ENCODE measurements around the gene NKD2.
A peak's percentile ranks its signal among the peaks of the same experiment; 100 is the strongest.

The NKD2 gene

GRCh38 chr5:1030801-1031271 is 22.2 kb downstream of the NKD2 start:
- DNase-seq (ENCODE audit: low spot score): no peak

GRCh38 chr5:1031306-1031959 is 22.8 kb downstream of the NKD2 start:
- no peak for DNase-seq (ENCODE audit: low spot score)

- DNase-seq (ENCODE audit: low spot score): no peak
Measured at GRCh38 chr5:1032011-1032410, 23.4 kb downstream of the NKD2 start.

GRCh38 chr5:1032551-1033027 is 24.0 kb downstream of the NKD2 start:
- no peak for DNase-seq (ENCODE audit: low spot score)

- no peak for DNase-seq (ENCODE audit: low spot score)
Measured at GRCh38 chr5:1033178-1033577, 24.6 kb downstream of the NKD2 start.

GRCh38 chr5:1033606-1034420 is 25.2 kb downstream of the NKD2 start:
- no peak for DNase-seq (ENCODE audit: low spot score)

GRCh38 chr5:1034421-1034905 is 25.9 kb downstream of the NKD2 start:
- no peak for DNase-seq (ENCODE audit: low spot score)

GRCh38 chr5:1034986-1035385 is 26.4 kb downstream of the NKD2 start:
- no peak for DNase-seq (ENCODE audit: low spot score)

GRCh38 chr5:1035421-1036405 is 27.1 kb downstream of the NKD2 start:
- DNase-seq (ENCODE audit: low spot score): no peak

GRCh38 chr5:1036504-1037122 is 28.0 kb downstream of the NKD2 start:
- no peak for DNase-seq (ENCODE audit: low spot score)

GRCh38 chr5:1037123-1037670 is 28.6 kb downstream of the NKD2 start:
- no peak for DNase-seq (ENCODE audit: low spot score)

GRCh38 chr5:1037671-1038416 is 29.2 kb downstream of the NKD2 start:
- DNase-seq (ENCODE audit: low spot score): no peak

- DNase-seq (ENCODE audit: low spot score): no peak
Measured at GRCh38 chr5:1038417-1039209, 30.0 kb downstream of the NKD2 start.

GRCh38 chr5:1039210-1039548 is 30.6 kb downstream of the NKD2 start:
- DNase-seq (ENCODE audit: low spot score): no peak

- no peak for DNase-seq (ENCODE audit: low spot score)
Measured at GRCh38 chr5:1039706-1040260, 31.2 kb downstream of the NKD2 start.

GRCh38 chr5:1040571-1040970 is 32.0 kb downstream of the NKD2 start:
- DNase-seq (ENCODE audit: low spot score): no peak

- peak; percentile 31 for DNase-seq (ENCODE audit: low spot score)
Measured at GRCh38 chr5:1041225-1042143, 32.9 kb downstream of the NKD2 start.

- DNase-seq (ENCODE audit: low spot score): no peak
Measured at GRCh38 chr5:1042626-1043025, 34.0 kb downstream of the NKD2 start.
